OCI-LY7 (cell line): ENCODE data around the gene PCSK7. TPM values are rescaled to one million over a fixed set of nuclear protein-coding genes. Genes with fewer than 3 reads are reported as not detected.

Experiments used
- BruUV-seq: library from RNA; stranded (reverse); fragments of 400-500 nt; replicated peaks from 2 replicates; lab custom pipeline; 2021; lab: Mats Ljungman, UMichigan
- CTCF ChIA-PET: fragments of 300-600 bp; sonication (Branson Sonifier 250); formaldehyde crosslinking; loops from one replicate; lab custom pipeline; 2022; ENCODE audit warnings: antibody characterized with exemption; ENCODE audit not compliant: unreplicated experiment; lab: Charles Lee
- POLR2A ChIA-PET: fragments of 300-600 bp; sonication (Branson Sonifier 250); formaldehyde crosslinking; loops from one replicate; lab custom pipeline; 2022; ENCODE audit warnings: antibody characterized with exemption; lab: Charles Lee
- DNase-seq: peaks from one replicate; pipeline ENCODE4 v3.0.0-alpha.2; 2015; ENCODE audit warnings: low spot score
- H2AFZ ChIP-seq: fragments of 200-600 bp; sonication (generic), shearing (Covaris generic); 2 replicates; pipeline ENCODE4 v1.6.1; 2014; ENCODE audit warnings: mild to moderate bottlenecking, antibody characterized with exemption, low read length, moderate library complexity
- H3K27ac ChIP-seq: fragments of 200-600 bp; sonication (generic); 2 replicates; pipeline ENCODE4 v1.5.1; 2014; ENCODE audit warnings: mixed run types, low read depth, mild to moderate bottlenecking, moderate library complexity, low read length, inconsistent platforms; ENCODE audit not compliant: poor library complexity, severe bottlenecking
- H3K36me3 ChIP-seq: fragments of 200-600 bp; sonication (generic); 2 replicates; pipeline ENCODE4 v1.6.1; 2014; ENCODE audit warnings: mild to moderate bottlenecking, antibody characterized with exemption, low read length, moderate library complexity, mixed read lengths; ENCODE audit not compliant: insufficient read depth
- H3K4me1 ChIP-seq: fragments of 200-600 bp; sonication (generic); 2 replicates; pipeline ENCODE4 v1.5.1; 2014; ENCODE audit warnings: mild to moderate bottlenecking, low read length; ENCODE audit not compliant: insufficient read depth, poor library complexity, severe bottlenecking
- H3K4me2 ChIP-seq: fragments of 200-600 bp; sonication (generic); 2 replicates; pipeline ENCODE4 v1.6.1; 2014; ENCODE audit warnings: mild to moderate bottlenecking, low read length
- H3K4me3 ChIP-seq: fragments of 200-600 bp; sonication (generic); 2 replicates; pipeline ENCODE4 v1.5.1; 2014; ENCODE audit warnings: mild to moderate bottlenecking, low read depth, low read length; ENCODE audit not compliant: poor library complexity, severe bottlenecking
- H3K79me2 ChIP-seq: fragments of 200-600 bp; sonication (generic); 2 replicates; pipeline ENCODE4 v1.6.1; 2016; ENCODE audit warnings: low read depth, mild to moderate bottlenecking, low read length, moderate library complexity, mixed read lengths; ENCODE audit not compliant: insufficient read depth
- H3K9me2 ChIP-seq: fragments of 200-600 bp; sonication (generic); 2 replicates; pipeline ENCODE4 v1.6.1; 2016; ENCODE audit warnings: mild to moderate bottlenecking, low read length, mixed read lengths; ENCODE audit not compliant: insufficient read depth
- H3K9me3 ChIP-seq: fragments of 200-600 bp; sonication (generic); 2 replicates; pipeline ENCODE4 v1.6.1; 2014; ENCODE audit warnings: mild to moderate bottlenecking, mixed run types, low read length, mixed read lengths
- H4K20me1 ChIP-seq: fragments of 200-600 bp; sonication (generic); 2 replicates; pipeline ENCODE4 v1.6.1; 2014; ENCODE audit warnings: mild to moderate bottlenecking, antibody characterized with exemption, low read length, moderate library complexity, mixed read lengths; ENCODE audit not compliant: insufficient read depth
- CTCF ChIP-seq: fragments of 200-600 bp; sonication (generic); conservative IDR thresholded peaks from 2 replicates; pipeline ENCODE4 v1.5.1; 2014; ENCODE audit warnings: mild to moderate bottlenecking, antibody characterized with exemption, low read length, moderate library complexity, mixed read lengths
- EZH2phosphoT487 ChIP-seq: fragments of 200-600 bp; sonication (generic); IDR thresholded peaks from 2 replicates; pipeline ENCODE4 v1.6.1; 2018; ENCODE audit warnings: low read depth, borderline replicate concordance, mild to moderate bottlenecking, mixed run types, antibody characterized with exemption, low read length, moderate library complexity, mixed read lengths
- intact Hi-C: fragments of 100-400 bp; cut with micrococcal nuclease; formaldehyde crosslinking; loops from one replicate; pipeline ENCODE4 v1.10.0; 2022; ENCODE audit not compliant: unreplicated experiment
- total RNA-seq, 2 experiments: library from RNA; depleted of rRNA in 1 of 2; stranded (reverse); fragments of >200 nt in 1 of 2; shearing (Covaris generic) in 1 of 2; gene quantifications; 2 replicates each; pipeline ENCODE4 v1.2.3, GENCODE V29; 2014 to 2022

Gene PCSK7
- total RNA-seq, 2 experiments from 2014 or later = 44.1 to 91.2 TPM

GRCh38 chr11:117159892-117160291 is 72.0 kb downstream of the PCSK7 start:
- Histone ChIP-seq H3K4me3 (no peak overlapping the region), H3K4me1 (peaks cover 16% of the 10 kb centered on the region), H3K9me3 (no peaks in the 10 kb centered on the region), H3K9me2 (no peaks in the 10 kb centered on the region), H2AFZ (no peak overlapping the region), H3K27ac (no peak overlapping the region), H4K20me1 (0 out of 2 replicates have a peak, but pooled peaks cover 4% of the 10 kb centered on the region), H3K79me2 (peaks cover 61% of the 10 kb centered on the region), H3K4me2 (no peak overlapping the region), H3K36me3 (peaks cover 96% of the 10 kb centered on the region)
- no peak for DNase-seq
- ChIA-PET CTCF (no interaction called here), POLR2A (interaction anchor here (1.4 to 1.7 kb wide), 3 partner anchors 9 to 18 kb away, joined by 6 to 10 read pairs (median 9); partner anchors contain the start of gene SIDT2)
- intact Hi-C loops = no loop called here
- no peak for TF ChIP-seq CTCF
- no peak for TF ChIP-seq EZH2phosphoT487
- BruUV-seq = no TSS peak

GRCh38 chr11:117157507-117157906 is 74.4 kb downstream of the PCSK7 start:
- BruUV-seq = no TSS peak
- ChIA-PET POLR2A (interaction anchor here (1.1 kb wide), 1 partner anchor 13 kb away, joined by 9 read pairs; no protein-coding TSS in a partner anchor), CTCF (no interaction called here)
- 0 out of 2 replicates have a peak, but pooled peaks cover 4% of the 10 kb centered on the region for H4K20me1 ChIP-seq
- intact Hi-C loops = no loop called here
- TF ChIP-seq EZH2phosphoT487 (no peak), CTCF (no peak)
- H3K9me2 ChIP-seq = no peaks in the 10 kb centered on the region
- DNase-seq = no peak
- H3K27ac ChIP-seq = no peak overlapping the region
- H3K79me2 ChIP-seq = peaks cover 85% of the 10 kb centered on the region
- H3K4me3 ChIP-seq = no peak overlapping the region
- H3K36me3 ChIP-seq = peaks cover 97% of the 10 kb centered on the region
- H2AFZ ChIP-seq = no peak overlapping the region
- H3K4me2 ChIP-seq = no peak overlapping the region
- H3K4me1 ChIP-seq = peaks cover 16% of the 10 kb centered on the region
- no peaks in the 10 kb centered on the region for H3K9me3 ChIP-seq

GRCh38 chr11:117154468-117154867 is 77.4 kb downstream of the PCSK7 start:
- Histone ChIP-seq H3K36me3 (peaks cover 96% of the 10 kb centered on the region), H3K9me2 (no peaks in the 10 kb centered on the region), H3K9me3 (peaks cover 6% of the 10 kb centered on the region; the same call in 1 of the 2 replicates), H3K27ac (no peak overlapping the region), H2AFZ (no peak overlapping the region), H3K4me3 (no peak overlapping the region), H3K4me2 (no peak overlapping the region), H3K4me1 (peaks cover 16% of the 10 kb centered on the region), H4K20me1 (0 out of 2 replicates have a peak, but pooled peaks cover 4% of the 10 kb centered on the region), H3K79me2 (peaks cover 99% of the 10 kb centered on the region)
- BruUV-seq = no TSS peak
- intact Hi-C loops = no loop called here
- TF ChIP-seq CTCF (no peak), EZH2phosphoT487 (no peak)
- CTCF ChIA-PET = no interaction called here
- no peak for DNase-seq
- POLR2A ChIA-PET = interaction anchor here (0.6 to 1.6 kb wide), 3 partner anchors 21 to 150 kb away, joined by 3 to 4 read pairs (median 4); partner anchors contain the start of gene SIDT2
